Amniotic epithelial cell (primary cell): Measurements from ENCODE around the gene NT5M.
A peak's percentile ranks its signal among the peaks of the same experiment; 100 is the strongest.

Source experiments
- DNase-seq: peaks from one replicate; pipeline ENCODE4 v3.0.0-alpha.2; 2010; ENCODE audit warnings: low read depth

Gene NT5M

DNA sequence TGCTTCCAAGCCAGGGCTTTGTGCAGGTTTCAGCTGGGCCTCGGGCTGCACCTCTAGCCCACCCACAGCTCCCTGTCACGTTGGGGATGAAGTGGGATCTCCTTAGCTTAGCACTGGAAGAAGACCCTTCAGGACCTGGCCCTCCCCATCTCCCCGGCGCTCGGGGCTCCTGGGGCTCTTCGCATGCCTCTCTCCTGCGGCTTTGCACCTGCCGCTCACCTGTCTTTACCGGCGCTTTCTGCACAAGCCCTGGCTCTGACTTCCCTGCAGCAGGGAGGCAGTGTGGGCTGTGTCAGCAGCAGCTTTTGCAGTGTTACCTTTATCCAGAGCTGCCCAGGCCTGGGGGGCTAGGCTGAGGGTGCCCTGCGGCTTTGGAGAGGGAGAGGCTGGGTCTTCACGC is 52.3 kb downstream of the NT5M start:
- no peak for DNase-seq

DNA sequence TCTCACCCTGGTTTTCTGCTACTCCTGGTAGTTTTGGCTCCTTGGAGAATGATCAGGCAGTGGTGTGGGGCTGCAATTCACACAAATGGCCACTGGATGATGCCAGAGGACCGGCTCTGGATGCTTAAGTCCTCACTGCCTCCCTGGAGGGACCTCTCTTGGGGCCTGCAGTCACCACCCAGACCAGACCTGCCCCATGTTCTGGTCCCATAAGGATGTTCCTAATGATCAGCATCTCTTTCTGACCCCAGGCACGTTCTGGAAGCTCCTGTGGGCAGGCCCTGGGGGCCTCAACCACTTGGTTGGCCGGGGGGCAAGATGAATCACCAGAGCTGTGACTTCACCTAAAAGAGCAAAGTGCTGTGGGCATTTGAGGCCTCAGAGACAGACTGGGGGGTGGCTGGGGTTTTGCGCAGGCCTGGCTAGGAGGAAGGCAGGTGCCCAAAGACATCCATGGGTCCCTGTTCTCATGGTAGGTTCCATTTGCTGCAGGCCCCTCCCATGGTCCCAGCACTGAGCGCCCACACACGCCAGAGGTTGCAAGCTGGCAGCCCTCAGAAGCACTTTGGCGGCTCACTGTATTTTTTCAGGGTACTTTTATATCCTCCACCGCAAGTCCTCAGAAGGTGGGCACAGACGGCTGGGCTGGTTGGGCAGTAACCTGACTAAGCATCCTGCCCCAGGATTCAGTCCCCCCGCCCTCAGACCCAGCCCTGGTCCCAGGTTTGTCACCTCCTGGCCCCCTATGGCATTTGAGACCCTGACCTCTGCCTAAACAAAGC is 53.2 kb downstream of the NT5M start:
- peak; percentile 74 for DNase-seq

DNA sequence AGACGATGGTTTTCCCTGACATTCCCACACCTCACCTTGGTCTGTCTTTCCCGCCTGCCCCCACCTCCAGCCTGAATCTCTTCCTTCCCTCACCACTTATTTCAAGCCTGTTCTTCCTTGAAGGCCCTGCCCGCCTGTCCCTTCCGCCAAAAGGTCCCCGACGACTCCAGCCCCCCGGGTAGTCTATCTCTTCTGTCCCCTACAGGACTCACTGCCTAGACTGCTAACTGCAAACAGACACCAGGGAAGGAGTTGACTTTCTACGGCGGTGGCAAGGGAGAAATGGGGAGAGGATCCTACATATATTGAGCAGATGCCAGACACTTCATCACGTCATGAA is 53.7 kb downstream of the NT5M start:
- no peak for DNase-seq

DNA sequence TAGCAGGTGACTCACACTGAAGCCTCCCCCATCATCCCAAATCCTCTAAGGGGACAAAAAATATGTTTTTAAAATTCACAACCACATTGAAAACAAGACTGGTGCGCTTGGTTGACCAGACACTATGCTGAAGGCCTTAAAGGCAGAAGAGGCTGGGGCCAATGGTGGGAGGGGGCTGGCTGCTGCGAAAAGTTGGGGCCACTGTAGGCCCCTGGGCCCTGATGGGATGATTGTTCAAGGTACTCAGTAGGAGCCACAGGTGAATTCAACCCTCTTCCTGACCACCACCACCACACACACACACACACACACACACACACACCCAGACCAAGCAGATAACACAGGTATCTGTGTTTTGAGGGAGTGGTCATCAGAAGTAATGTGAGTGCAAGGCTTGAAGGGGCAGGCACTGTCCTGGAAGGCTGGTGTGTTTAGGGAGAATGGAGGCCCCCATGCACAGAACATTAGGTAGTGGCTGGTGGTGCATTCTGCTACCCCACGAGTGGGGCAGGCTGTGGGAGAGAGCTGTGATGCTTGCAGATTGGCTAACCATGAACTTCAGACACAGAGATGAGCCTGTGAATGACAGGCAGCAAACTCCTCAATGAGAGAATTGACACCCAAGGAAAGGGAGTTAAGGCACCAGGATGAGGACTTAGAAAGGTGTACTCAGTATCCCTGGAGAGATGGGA is 55.0 kb downstream of the NT5M start:
- no peak for DNase-seq

DNA sequence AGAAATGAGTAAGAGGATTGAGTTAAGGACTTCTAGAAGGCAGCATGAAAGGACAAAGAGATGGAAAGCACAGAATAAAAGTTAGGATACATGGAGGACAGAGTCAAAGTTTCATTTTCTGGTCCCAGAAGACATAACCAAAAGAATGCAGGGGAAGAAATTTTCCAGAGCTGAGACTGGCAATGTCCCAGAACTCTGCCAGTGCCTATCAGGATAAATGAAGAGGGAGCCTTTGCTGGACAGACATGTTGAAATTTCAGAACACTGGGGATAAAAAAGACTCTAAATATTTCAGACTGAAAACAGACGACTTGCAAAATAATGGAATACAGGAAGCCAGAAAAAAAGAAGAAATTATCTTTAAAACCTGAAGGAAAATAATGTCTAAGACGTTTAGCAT is 55.7 kb downstream of the NT5M start:
- DNase-seq: peak; percentile 84

DNA sequence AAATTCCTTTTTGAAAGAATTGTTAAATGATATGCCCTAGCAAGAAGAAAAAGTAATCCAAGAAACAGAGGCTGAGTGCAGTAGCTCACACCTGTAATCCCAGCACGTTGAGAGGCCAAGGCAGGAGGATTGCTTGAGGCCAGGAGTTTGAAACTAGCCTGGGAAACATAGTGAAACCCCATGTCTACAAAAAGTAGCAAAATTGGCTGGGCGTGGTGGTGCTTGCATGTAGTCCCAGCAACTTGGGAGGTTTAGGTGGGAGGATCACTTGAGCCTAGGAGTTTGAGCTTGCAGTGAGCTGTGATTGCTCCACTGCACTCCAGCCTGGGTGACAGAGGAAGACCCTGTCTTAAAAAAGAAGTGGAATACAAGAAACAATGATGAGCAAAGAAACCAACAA is 56.1 kb downstream of the NT5M start:
- no peak for DNase-seq

DNA sequence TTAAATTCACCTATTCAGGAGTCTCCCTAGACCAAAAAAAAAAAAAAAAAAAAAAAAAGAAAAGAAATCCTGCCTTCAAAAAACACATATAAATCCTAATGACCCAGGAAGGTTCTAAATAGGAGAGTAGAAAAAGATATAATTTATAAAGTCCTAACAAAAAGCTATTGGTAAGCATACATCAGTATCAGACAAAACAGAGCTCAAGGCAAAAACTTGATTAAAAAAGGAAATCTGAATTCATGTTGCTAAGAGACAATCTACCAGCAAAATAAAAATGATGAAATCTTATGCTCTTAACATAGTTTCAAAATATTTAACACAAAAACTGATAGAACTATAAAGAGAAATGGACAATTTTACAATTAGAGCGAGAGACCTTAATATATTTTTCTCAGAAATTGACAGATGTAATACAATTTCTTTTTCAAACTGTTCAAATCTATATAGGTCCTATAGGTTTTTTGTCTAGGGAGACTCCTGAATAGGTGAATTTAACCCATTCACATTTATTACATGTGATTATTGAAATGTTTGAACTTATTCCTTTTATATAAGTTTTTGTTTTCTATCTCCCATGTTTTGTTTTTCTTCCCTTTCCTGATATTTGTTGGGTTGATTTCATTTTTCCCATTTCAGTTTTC is 57.0 kb downstream of the NT5M start:
- DNase-seq: no peak

DNA sequence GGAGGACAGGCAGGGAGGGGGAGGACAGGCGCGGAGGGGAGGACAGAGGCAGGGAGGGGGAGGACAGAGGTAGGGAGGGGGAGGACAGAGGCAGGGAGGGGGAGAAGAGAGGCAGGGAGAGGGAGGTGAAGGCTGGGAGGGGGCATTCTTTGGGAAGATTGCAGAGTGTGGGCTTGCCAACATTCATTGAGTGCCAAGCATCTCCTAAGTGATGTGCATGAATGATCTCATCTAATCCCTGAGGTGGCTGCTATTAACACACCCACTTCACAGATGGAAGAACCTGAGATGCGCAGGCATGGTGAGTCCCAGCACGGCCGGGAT is 58.3 kb downstream of the NT5M start:
- DNase-seq: no peak

DNA sequence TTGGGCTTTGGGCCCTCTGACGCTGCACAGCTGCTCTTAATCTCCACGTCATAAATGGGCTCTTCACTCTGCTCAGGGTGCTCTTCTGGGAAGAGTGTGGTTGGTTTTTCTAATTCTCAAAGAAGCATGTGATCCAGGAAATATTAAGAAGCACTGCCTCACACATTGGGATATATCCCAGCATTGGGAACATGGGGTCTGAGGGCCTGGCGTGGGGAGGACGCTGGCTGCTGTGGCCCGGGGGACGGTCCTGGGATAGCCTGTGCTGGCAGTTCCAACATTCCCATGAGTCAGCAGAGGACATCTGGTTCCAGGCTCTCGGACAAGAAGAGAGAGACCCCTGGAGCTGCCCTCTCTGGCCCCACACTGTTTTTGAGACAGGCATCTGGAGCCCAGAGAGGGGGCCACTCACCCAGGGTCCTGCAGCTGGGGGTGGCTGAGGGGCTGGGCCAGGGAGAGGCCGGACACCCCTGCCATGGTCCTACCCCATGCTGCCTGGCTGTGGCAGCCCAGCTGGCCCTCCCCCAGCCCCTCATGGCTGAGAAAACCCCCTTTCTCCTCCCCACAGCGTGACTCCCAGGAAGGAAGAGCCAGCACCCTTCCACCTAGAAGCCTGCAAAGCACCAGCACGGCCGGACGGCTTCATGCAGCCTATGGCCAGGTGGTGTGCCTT is 58.8 kb downstream of the NT5M start:
- no peak for DNase-seq

DNA sequence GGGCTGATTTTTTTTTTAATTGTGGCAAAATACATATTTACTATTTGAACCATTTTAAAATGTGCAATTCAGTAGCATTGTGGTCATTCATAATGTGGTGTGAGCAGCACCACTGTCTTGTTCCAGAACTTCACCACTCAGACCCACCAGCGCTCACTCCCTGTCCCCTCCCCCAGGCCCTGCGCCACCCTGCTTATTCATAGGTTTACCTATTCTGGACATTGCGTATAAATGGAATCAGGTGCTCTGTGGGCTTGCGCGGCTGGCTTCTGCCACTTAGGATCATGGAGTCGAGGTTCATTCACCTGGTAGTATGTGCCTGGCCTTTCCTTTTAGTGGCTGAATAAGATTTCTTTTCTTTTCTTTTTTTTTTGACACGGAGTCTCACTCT is 59.4 kb downstream of the NT5M start:
- no peak for DNase-seq

DNA sequence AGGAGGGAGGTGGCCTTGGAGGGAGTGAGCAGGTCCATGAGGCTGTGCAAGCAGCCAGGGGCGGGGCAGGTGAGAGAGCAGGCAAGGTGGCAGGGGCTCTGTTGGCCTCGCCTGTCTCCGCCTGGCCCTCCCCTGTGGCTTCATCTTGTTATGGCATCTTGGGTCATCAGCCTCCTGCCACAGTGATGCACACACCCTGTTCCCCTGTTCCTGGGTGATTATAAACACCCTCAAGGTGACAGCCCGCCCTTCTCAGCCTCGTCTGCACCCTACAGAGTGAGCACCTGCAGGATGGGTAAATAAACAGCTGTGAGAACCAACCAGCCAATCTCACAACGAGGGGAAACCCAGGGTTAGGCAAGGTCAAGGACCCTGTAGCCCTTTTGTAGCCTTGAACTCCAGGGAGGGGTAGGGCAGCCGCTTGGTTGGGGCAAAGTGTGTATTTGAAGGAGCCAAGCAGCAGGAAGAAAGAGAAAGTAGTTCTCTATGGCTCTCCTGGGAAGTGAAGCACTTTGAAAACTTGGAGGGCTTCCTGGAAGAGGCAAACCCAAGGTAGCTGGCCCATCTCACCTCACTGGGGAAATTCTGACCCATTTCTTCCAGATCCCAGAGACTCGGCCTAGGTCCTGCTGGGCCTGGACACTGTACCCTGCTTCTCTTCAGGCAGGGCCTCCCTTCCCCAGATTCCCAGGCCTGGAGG is 60.6 kb downstream of the NT5M start:
- DNase-seq: no peak

DNA sequence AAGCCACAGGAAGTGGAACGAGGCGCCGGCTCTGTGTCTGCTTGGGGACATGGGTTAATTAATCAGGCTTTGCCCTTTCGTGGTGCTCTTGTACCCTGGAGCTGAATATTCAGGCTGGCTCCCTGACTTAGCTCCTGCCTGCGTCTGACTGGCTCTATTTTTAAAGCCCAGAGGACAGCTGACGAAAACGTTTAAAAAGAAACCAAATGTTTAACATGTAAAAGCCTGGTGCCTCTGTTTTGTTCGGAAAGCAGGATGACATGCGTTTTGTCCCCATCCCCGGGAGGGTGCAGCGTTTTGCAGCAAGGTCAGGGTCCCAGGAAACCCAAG is 61.1 kb downstream of the NT5M start:
- no peak for DNase-seq

DNA sequence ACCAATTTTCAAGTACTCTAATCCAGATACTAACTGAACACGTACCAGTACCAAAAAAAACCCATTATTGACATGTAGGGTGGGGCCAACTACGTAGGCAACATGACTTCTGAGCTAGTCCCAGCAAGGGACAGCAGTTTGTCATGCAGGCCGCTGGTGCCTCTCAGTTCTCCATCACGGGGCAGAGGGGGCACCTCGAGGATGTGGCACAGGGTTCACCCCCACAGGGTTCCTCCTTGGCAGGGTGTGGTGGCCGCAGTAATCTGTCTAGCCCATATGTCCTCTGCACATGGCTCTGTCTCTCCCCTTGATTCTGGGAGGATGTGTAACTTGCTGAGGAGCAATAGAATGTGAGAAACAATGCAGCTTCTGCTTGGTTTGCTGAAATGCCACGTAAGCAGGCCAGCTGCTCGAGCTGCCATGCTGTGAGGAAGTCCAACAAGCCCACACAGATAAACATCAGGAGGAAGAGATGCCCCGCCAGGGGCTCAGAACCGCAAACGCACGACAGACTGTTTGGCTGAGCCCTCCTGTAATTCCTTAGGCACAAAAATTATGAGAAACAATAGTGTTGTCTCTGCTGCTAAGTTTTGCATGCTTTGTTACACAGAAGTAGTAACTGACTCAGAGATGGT is 62.4 kb downstream of the NT5M start:
- no peak for DNase-seq

DNA sequence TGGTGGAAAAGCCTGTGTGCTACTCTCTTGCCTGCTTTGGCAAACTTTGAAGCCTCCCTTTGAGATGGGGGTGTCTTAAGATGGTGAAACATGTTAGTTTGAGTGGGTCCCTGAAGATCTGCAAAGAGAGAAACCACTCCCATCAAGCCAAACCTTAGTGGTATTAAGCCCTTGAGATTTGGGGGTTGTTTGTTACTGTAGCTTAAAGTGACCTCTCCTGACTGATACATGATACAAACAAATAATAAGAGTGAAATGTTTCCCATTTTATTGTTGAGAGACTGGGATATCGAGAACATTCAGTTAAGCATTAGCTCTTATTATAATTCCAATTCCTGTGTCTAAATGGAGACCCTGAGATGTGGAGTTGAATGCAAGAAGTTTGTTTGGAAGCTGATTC is 63.1 kb downstream of the NT5M start:
- no peak for DNase-seq

DNA sequence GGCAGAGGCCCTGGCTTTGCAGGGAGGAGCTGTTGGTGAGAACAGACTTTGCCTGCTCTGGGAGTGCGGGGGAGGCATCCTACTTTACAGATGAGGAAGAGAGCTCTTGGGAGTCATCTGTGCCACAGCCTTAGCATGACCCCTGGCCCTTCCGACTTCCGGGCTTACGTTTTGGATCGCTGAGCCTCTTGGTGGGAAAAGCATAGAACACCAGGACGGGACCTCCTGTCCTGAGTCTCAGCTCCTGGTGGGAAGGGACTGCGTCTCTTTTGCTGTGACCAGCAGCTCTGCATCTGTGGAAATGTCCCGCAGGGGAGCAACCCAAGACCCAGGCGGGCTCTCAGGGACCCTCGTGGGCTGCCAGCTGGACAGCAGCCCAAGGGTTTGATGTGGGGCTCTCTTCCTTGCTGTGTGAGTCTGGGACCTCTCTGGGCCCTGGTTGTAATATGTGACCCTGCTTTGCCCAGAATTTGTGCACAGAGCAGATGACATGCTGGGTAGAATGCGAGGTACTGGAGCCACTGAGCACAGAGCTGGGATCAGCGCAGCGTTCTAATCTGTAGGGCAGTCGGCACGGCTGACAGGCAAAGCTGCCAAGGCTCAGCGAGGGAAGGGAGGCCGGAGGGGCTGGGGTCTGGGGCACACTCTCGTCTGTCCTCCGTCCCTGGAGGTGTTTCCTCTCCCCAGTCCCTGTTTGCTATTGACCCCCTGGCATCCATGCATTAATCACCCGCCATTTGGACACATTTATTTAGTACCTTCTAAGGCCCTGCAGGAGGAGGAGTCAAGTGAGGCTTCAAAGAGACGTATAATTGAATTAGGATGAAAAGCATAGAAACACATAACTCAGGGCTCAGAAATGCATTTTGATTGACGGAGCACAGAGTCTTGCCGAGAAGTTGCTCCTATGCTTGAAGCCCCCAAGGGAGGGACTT is 64.0 kb downstream of the NT5M start:
- peak; percentile 26 for DNase-seq

DNA sequence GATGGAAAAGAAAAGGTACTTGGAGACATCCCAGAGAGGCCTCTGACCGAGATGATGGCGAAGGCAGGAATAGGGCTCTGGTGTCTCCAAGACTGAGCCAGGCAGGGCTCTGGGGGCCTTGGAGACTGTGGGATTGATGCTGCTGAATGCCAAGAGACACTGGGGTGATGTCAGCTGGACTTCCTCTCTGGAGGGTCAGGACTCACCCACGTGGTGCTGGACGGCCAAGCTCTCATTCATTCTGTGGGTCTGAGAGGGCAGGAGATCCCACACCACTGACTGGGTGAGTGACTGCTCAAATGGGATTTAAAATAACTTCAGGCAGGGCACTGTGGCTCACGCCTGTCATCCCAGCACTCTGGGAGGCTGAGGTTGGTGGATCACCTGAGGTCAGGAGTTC is 64.8 kb downstream of the NT5M start:
- no peak for DNase-seq

DNA sequence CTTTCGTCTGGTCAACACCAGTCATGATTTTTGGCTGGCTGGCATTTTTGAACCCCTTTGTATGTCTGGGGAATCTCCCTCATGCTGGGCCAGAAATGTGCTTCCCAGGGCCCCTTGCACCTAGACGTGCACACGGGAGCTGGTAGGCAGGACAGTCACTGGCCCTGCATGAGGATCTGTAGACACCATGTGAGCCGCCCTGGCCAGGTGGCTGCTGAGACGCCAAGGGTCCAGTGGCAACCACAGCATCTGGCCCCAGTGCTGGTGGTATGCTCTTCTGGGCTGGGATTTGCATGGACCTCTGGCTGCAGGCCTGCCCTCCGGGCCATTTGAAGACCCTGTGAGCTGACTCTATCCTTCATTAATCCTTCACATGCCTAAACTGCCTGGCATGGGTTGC is 67.5 kb downstream of the NT5M start:
- no peak for DNase-seq

DNA sequence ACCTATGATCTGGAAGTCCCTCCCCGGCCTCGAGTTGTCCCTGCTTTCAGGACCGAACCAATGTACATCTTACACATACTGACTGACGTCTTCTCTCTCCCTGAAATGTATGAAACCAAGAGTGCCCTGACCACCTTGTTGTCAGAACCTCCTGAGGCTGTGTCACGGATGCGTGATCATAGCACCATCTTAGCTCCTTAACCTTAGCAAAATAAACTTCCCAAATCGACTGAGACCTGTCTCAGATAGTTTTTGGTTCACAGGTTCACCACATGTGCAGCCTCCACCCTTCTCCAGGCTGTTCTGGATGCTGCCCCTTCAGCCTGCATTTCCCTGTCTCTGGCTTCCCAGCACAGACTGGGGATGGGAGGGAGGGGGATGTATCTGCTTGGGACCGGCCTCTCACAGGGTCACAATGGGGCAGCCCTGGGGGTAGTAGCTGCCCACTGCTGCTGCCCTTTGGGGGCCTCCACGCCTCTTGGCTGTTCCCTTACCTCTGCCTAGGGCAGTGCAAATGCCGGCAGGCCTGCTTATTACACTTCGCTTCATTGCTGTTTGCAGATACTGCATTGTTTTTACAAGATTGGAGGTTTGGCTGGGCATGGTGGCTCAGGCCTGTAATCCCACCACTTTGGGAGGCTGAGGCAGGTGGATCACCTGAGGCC is 69.8 kb downstream of the NT5M start:
- no peak for DNase-seq

DNA sequence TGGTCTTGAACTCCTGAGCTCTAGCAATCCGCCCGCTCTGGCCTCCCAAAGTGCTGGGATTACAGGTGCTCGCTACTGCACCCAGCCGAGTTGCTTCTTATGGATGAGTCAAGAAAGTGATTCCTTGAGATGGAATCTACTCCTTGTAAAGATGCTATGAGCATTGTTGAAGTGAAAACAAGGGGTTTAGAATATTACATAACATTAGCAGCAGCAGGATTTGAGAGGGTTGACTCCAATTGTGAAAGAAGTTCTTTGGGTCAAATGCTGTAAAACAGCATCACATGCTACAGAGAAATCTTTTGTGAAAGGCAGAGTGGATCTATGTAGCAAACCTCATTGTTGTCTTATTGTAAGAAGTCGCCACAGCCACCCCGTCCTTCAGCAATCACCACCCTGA is 72.7 kb downstream of the NT5M start:
- DNase-seq: peak; percentile 66

DNA sequence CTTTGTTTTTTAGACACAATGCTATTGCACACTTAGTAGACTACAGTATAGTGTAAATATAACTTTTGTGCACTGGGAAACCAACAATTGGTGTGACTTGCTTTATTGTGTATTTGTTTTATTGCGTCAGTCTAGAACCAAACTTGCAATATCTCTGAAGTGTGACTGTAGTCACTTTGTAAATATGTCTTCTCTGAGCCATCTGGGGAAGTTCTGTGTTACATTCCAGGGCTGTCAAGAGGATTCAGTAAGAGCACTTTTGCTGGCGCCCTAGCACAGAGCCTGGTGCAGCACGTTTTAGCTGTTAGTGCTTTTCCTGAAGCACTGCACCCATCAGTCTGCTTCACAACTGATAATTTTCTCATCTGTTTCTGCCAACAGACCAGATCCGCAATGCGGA is 73.2 kb downstream of the NT5M start:
- DNase-seq: peak; percentile 70
